Measurements from ENCODE around the gene RAB4A. TPM values are rescaled to one million over a fixed set of nuclear protein-coding genes. Genes with fewer than 3 reads are reported as not detected.

The RAB4A gene
- total and polyA plus RNA-seq, 2 of the 13 experiments (the other 11 are each of a cell fraction or from before 2014, with no cell fraction given) = 56.0 to 80.1 TPM

DNA sequence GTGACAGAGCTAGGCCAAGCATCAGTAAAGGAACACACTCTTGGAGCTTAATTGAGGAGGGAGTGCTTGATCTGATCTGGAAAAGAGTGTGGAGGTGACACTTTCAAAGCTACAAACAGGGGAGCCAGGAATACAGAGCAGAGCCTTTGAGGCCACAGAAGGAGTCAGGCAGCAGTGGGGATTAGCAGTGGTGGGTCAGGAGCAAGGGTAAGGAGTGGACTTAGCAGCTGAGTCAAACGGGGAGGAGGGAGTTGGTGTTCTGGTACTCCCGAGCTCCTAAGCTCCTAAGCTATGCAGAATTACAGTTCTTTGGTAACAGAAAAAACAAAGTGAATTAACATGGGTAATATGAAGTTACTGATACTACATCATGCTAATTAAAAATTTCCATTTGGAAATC is 14.5 kb downstream of the RAB4A start:
- 79% methylated on average over 2 of the region's 2 CpGs for WGBS (ENCODE audit: low lambda C conversion rate)
- ChIA-PET POLR2A (no interaction called here), CTCF (ENCODE audit: low intra/inter-chr PET ratio, low total read pairs) (no interaction called here)

More for the DNA sequence above, 14.5 kb downstream of the RAB4A start:
- FAIRE-seq (no peak), DNase-seq (ENCODE audit: low spot score) (no peak), ATAC-seq (peak; percentile 43; the same call in 2 of the 3 replicates)
- TF ChIP-seq FOXP1 (IDR thresholded peaks at IDR 0.05) = no peak
- TF ChIP-seq FOXP1 (CRISPR knock-in tag; IDR thresholded peaks at IDR 0.05) = no peak
- TF ChIP-seq POLR2AphosphoS2 (IDR thresholded peaks at IDR 0.05; ENCODE audit: low read depth, low read length) = no peak
- TF ChIP-seq CHD2 (IDR thresholded peaks at IDR 0.05; ENCODE audit: low read depth, low read length) = no peak
- no peak for TF ChIP-seq ZNF136 (CRISPR knock-in tag; IDR thresholded peaks at IDR 0.05; ENCODE audit: low read depth)
- TF ChIP-seq ZNF263 (CRISPR knock-in tag; IDR thresholded peaks at IDR 0.05) = 0 out of 2 replicates have a peak, but pooled peaks have one; percentile 43
- TF ChIP-seq, protein P1, sequence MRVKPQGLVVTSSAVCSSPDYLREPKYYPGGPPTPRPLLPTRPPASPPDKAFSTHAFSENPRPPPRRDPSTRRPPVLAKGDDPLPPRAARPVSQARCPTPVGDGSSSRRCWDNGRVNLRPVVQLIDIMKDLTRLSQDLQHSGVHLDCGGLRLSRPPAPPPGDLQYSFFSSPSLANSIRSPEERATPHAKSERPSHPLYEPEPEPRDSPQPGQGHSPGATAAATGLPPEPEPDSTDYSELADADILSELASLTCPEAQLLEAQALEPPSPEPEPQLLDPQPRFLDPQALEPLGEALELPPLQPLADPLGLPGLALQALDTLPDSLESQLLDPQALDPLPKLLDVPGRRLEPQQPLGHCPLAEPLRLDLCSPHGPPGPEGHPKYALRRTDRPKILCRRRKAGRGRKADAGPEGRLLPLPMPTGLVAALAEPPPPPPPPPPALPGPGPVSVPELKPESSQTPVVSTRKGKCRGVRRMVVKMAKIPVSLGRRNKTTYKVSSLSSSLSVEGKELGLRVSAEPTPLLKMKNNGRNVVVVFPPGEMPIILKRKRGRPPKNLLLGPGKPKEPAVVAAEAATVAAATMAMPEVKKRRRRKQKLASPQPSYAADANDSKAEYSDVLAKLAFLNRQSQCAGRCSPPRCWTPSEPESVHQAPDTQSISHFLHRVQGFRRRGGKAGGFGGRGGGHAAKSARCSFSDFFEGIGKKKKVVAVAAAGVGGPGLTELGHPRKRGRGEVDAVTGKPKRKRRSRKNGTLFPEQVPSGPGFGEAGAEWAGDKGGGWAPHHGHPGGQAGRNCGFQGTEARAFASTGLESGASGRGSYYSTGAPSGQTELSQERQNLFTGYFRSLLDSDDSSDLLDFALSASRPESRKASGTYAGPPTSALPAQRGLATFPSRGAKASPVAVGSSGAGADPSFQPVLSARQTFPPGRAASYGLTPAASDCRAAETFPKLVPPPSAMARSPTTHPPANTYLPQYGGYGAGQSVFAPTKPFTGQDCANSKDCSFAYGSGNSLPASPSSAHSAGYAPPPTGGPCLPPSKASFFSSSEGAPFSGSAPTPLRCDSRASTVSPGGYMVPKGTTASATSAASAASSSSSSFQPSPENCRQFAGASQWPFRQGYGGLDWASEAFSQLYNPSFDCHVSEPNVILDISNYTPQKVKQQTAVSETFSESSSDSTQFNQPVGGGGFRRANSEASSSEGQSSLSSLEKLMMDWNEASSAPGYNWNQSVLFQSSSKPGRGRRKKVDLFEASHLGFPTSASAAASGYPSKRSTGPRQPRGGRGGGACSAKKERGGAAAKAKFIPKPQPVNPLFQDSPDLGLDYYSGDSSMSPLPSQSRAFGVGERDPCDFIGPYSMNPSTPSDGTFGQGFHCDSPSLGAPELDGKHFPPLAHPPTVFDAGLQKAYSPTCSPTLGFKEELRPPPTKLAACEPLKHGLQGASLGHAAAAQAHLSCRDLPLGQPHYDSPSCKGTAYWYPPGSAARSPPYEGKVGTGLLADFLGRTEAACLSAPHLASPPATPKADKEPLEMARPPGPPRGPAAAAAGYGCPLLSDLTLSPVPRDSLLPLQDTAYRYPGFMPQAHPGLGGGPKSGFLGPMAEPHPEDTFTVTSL (CRISPR knock-in tag; IDR thresholded peaks at IDR 0.05; ENCODE audit: borderline replicate concordance) = no peak
- TF ChIP-seq NCOA2 (CRISPR knock-in tag; IDR thresholded peaks at IDR 0.05) = no peak
- in situ Hi-C loops (cut with HindIII; ENCODE audit: extremely low pct_ligation_motif_present, low pct_unique_long_range_greater_than_20kb) = no loop called here
- Histone ChIP-seq H3K4me1 (ENCODE audit: insufficient read depth, low read length) (peaks cover 75% of the 10 kb centered on the region), H3K4me3 (replicated peaks in 1 of 3; ENCODE audit: insufficient read depth in 1 of 3, low read depth in 2 of 3, low read length in 3 of 3) (no peak overlapping the region), H3K4me2 (ENCODE audit: low read depth, low read length) (no peak overlapping the region), H2AFZ (ENCODE audit: low read length) (no peak overlapping the region), H4K20me1 (ENCODE audit: insufficient read depth, low read length) (peaks cover 37% of the 10 kb centered on the region), H3K36me3 (replicated peaks in 1 of 2; ENCODE audit: control insufficient read depth in 1 of 2, insufficient read depth in 2 of 2, low read length in 2 of 2) (peaks cover 1 to 35% of the 10 kb centered on the region in 2 experiments), H3K79me2 (ENCODE audit: insufficient read depth, low read length) (peaks cover 92% of the 10 kb centered on the region), H3K27me3 (ENCODE audit: control insufficient read depth in 1 of 2, insufficient read depth in 2 of 2, low read length in 2 of 2) (no peaks in the 10 kb centered on the region), H3K9me3 (ENCODE audit: low read length) (no peaks in the 10 kb centered on the region), H3K9ac (ENCODE audit: insufficient read depth, low read depth, low read length) (no peak overlapping the region), H3K27ac (ENCODE audit: extremely low read length, insufficient read depth, low read length) (no peak overlapping the region)
- intact Hi-C loops (cut with micrococcal nuclease; ENCODE audit: unreplicated experiment) = no loop called here
- BruUV-seq (replicated peaks) = no TSS peak

Measured in HepG2 (cell line).